Measurements from ENCODE around the gene TBC1D20. TPM values are rescaled to one million over a fixed set of nuclear protein-coding genes. Genes with fewer than 3 reads are reported as not detected.

Gene TBC1D20
- total RNA-seq, 1 donor from 2014 or later = 22.9 TPM

- no peak for DNase-seq
These were observed 24.4 kb downstream of the TBC1D20 start for GRCh38 chr20:437787-438486.

GRCh38 chr20:436476-436875 is 25.9 kb downstream of the TBC1D20 start:
- no peak for DNase-seq

- DNase-seq = no peak
These were observed 26.8 kb downstream of the TBC1D20 start for GRCh38 chr20:435558-435957.

GRCh38 chr20:434661-435419 is 27.5 kb downstream of the TBC1D20 start:
- no peak for DNase-seq

- DNase-seq = no peak
These were observed 28.1 kb downstream of the TBC1D20 start for GRCh38 chr20:434221-434620.

GRCh38 chr20:433300-433975 is 28.9 kb downstream of the TBC1D20 start:
- DNase-seq = no peak

- DNase-seq = no peak
These were observed 29.5 kb downstream of the TBC1D20 start for GRCh38 chr20:432677-433299.

- no peak for DNase-seq
These were observed 30.1 kb downstream of the TBC1D20 start for GRCh38 chr20:432208-432607.

GRCh38 chr20:431012-431904 is 31.1 kb downstream of the TBC1D20 start:
- DNase-seq = no peak

GRCh38 chr20:430091-430999 is 32.0 kb downstream of the TBC1D20 start:
- no peak for DNase-seq

GRCh38 chr20:428658-429200 is 33.6 kb downstream of the TBC1D20 start:
- DNase-seq = no peak

- no peak for DNase-seq
These were observed 34.3 kb downstream of the TBC1D20 start for GRCh38 chr20:427849-428657.

GRCh38 chr20:427401-427800 is 34.9 kb downstream of the TBC1D20 start:
- DNase-seq = no peak

GRCh38 chr20:426566-426965 is 35.8 kb downstream of the TBC1D20 start:
- no peak for DNase-seq

- DNase-seq = no peak
These were observed 40.6 kb downstream of the TBC1D20 start for GRCh38 chr20:421685-422250.

GRCh38 chr20:420721-421574 is 41.4 kb downstream of the TBC1D20 start:
- no peak for DNase-seq

- DNase-seq = no peak
These were observed 42.1 kb downstream of the TBC1D20 start for GRCh38 chr20:420166-420620.

Data from skin of body (tissue), 2 donors.